WTC11 (cell line): ENCODE data around the gene CHRM2. TPM values are rescaled to one million over a fixed set of nuclear protein-coding genes. Genes with fewer than 3 reads are reported as not detected.

Experiments used
- ATAC-seq: fragments of 200-7000 bp; cut with Tn5 transposase; 2 replicates; pipeline ENCODE4 v1.10.0; 2021; ENCODE audit warnings: mild to moderate bottlenecking, moderate library complexity
- CTCF ChIA-PET: fragments of 300-600 bp; sonication (Branson Sonifier 250); formaldehyde crosslinking; loops from one replicate; lab custom pipeline; 2021; ENCODE audit warnings: antibody characterized with exemption; lab: Charles Lee
- POLR2A ChIA-PET: fragments of 350-600 bp; sonication (Branson Sonifier 250); formaldehyde crosslinking; loops from one replicate; lab custom pipeline; 2021; ENCODE audit warnings: antibody characterized with exemption; lab: Charles Lee
- DNase-seq: peaks from one replicate; pipeline ENCODE4 v3.0.0; 2021; ENCODE audit warnings: low spot score
- H3K27ac Mint-ChIP-seq: 2 replicates; pipeline ENCODE4 v1.8.0; 2021; ENCODE audit warnings: mixed read lengths
- H3K27me3 Mint-ChIP-seq: 2 replicates; pipeline ENCODE4 v1.8.0; 2021; ENCODE audit warnings: low read depth, mild to moderate bottlenecking, moderate library complexity, mixed read lengths
- H3K36me3 Mint-ChIP-seq: 2 replicates; pipeline ENCODE4 v1.8.0; 2021; ENCODE audit warnings: mixed read lengths
- H3K4me1 Mint-ChIP-seq: 2 replicates; pipeline ENCODE4 v1.8.0; 2022; ENCODE audit warnings: mixed read lengths
- H3K4me3 Mint-ChIP-seq: 2 replicates; pipeline ENCODE4 v1.8.0; 2021; ENCODE audit warnings: mild to moderate bottlenecking, moderate library complexity, mixed read lengths
- H3K9me3 Mint-ChIP-seq: 2 replicates; pipeline ENCODE4 v1.8.0; 2021; ENCODE audit warnings: mixed read lengths
- ETV6 ChIP-seq: sonication (generic); formaldehyde crosslinking; IDR thresholded peaks from 2 replicates; pipeline ENCODE4 v1.8.1; 2022; ENCODE audit warnings: mild to moderate bottlenecking, missing genetic modification reagents
- GTF2I ChIP-seq: fragments of 250-450 bp; sonication (Bioruptor Pico); conservative IDR thresholded peaks from 2 replicates; pipeline ENCODE4 v1.4.0; 2021; ENCODE audit warnings: mild to moderate bottlenecking
- JAZF1 ChIP-seq: fragments of 250-450 bp; sonication (Bioruptor Pico); IDR thresholded peaks from 2 replicates; pipeline ENCODE4 v1.9.0; 2021; ENCODE audit warnings: moderate library complexity, mild to moderate bottlenecking, inconsistent platforms
- MYBL2 ChIP-seq: sonication (generic); formaldehyde crosslinking; IDR thresholded peaks from 2 replicates; pipeline ENCODE4 v1.8.1; 2023; ENCODE audit warnings: mild to moderate bottlenecking, moderate library complexity, missing genetic modification reagents
- NR1H2 ChIP-seq: sonication (generic); formaldehyde crosslinking; IDR thresholded peaks from 2 replicates; pipeline ENCODE4 v1.9.0; 2021; ENCODE audit warnings: mild to moderate bottlenecking, moderate library complexity, missing genetic modification reagents
- OVOL2 ChIP-seq: fragments of 250-450 bp; sonication (Bioruptor Pico); IDR thresholded peaks from 2 replicates; pipeline ENCODE4 v1.9.0; 2021; ENCODE audit warnings: mild to moderate bottlenecking, borderline replicate concordance
- RORB ChIP-seq: fragments of 250-450 bp; sonication (Bioruptor Pico); IDR thresholded peaks from 2 replicates; pipeline ENCODE4 v1.9.0; 2021; ENCODE audit warnings: mild to moderate bottlenecking
- SMAD3 ChIP-seq: sonication (generic); formaldehyde crosslinking; IDR thresholded peaks from 2 replicates; pipeline ENCODE4 v1.8.0; 2022; ENCODE audit warnings: missing genetic modification reagents, mild to moderate bottlenecking, borderline replicate concordance
- SOX15 ChIP-seq: fragments of 250-450 bp; sonication (Bioruptor Pico); IDR thresholded peaks from 2 replicates; pipeline ENCODE4 v1.9.0; 2021; ENCODE audit warnings: mild to moderate bottlenecking
- SP1 ChIP-seq: sonication (generic); formaldehyde crosslinking; conservative IDR thresholded peaks from 2 replicates; pipeline ENCODE4 v1.8.1; 2022; ENCODE audit warnings: missing genetic modification reagents
- TCF7 ChIP-seq: sonication (generic); formaldehyde crosslinking; IDR thresholded peaks from 2 replicates; pipeline ENCODE4 v1.8.0; 2022; ENCODE audit warnings: mild to moderate bottlenecking, low read depth, missing genetic modification reagents, moderate library complexity
- TEAD1 ChIP-seq: sonication (generic); formaldehyde crosslinking; IDR thresholded peaks from 2 replicates; pipeline ENCODE4 v1.8.0; 2022; ENCODE audit warnings: mild to moderate bottlenecking, missing genetic modification reagents
- TEAD4 ChIP-seq: sonication (generic); formaldehyde crosslinking; IDR thresholded peaks from 2 replicates; pipeline ENCODE4 v1.8.0; 2022; ENCODE audit warnings: mild to moderate bottlenecking, missing genetic modification reagents
- ZBTB21 ChIP-seq: sonication (generic); formaldehyde crosslinking; IDR thresholded peaks from 2 replicates; pipeline ENCODE4 v1.8.1; 2023; ENCODE audit warnings: mild to moderate bottlenecking, missing genetic modification reagents, borderline replicate concordance
- ZNF121 ChIP-seq: sonication (generic); formaldehyde crosslinking; IDR thresholded peaks from 2 replicates; pipeline ENCODE4 v1.8.0; 2023; ENCODE audit warnings: missing genetic modification reagents
- ZNF317 ChIP-seq: sonication (generic); formaldehyde crosslinking; IDR thresholded peaks from 2 replicates; pipeline ENCODE4 v1.8.1; 2023; ENCODE audit warnings: low read depth, mild to moderate bottlenecking, moderate library complexity, missing genetic modification reagents, borderline replicate concordance
- total RNA-seq: library from RNA; stranded (reverse); gene quantifications from 3 replicates; pipeline ENCODE4 v1.2.3, GENCODE V29; 2021
- TF ChIP-seq, protein P1 (sequence below): fragments of 250-450 bp; sonication (Bioruptor Pico); IDR thresholded peaks from 2 replicates; pipeline ENCODE4 v1.9.0; 2021; ENCODE audit warnings: mild to moderate bottlenecking
- TF ChIP-seq, protein P2 (sequence below): sonication (generic); formaldehyde crosslinking; IDR thresholded peaks from 2 replicates; pipeline ENCODE4 v1.8.1; 2022; ENCODE audit warnings: mild to moderate bottlenecking, moderate library complexity, missing genetic modification reagents
- TF ChIP-seq, protein P3 (sequence below): fragments of 250-450 bp; sonication (Bioruptor Pico); IDR thresholded peaks from 2 replicates; pipeline ENCODE4 v2.1.2; 2022; ENCODE audit warnings: mild to moderate bottlenecking, moderate library complexity
- TF ChIP-seq, protein P4 (sequence below): sonication (generic); formaldehyde crosslinking; conservative IDR thresholded peaks from 2 replicates; pipeline ENCODE4 v1.8.1; 2023; ENCODE audit warnings: mild to moderate bottlenecking, low read depth, missing genetic modification reagents, moderate library complexity
- TF ChIP-seq, protein P5 (sequence below): fragments of 250-450 bp; sonication (Bioruptor Pico); IDR thresholded peaks from 2 replicates; pipeline ENCODE4 v1.9.0; 2021; ENCODE audit warnings: mild to moderate bottlenecking, borderline replicate concordance
- TF ChIP-seq, protein P6 (sequence below): sonication (generic); formaldehyde crosslinking; IDR thresholded peaks from 2 replicates; pipeline ENCODE4 v1.8.0; 2023; ENCODE audit warnings: mild to moderate bottlenecking, missing genetic modification reagents
- TF ChIP-seq, protein P7 (sequence below): fragments of 200-600 bp; IDR thresholded peaks from 2 replicates; pipeline ENCODE4 v1.8.0; 2022; ENCODE audit warnings: antibody characterized with exemption

The CHRM2 gene
- total RNA-seq, 1 experiment from 2014 or later, result 0.15 TPM

DNA sequence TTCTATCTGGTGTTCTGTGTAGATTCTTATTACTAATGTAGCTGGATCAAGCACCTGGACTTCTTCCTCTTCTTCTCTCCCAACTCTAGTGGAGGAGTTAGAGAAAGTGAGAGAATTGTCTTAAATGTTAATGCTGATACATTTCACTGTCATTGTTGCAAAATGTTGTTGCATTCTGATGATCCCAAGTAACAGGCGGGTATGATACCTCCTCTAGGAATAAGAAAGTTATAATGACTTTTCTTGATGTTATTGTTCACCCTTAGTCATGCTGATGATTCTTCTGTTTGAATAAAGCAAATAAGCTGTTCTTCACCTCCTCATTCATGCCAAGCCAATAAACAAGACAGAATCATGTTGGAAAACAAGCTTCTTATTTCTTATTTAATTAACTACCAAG, 9.1 kb downstream of the CHRM2 start:
- DNase-seq (no peak), ATAC-seq (no peak)
- H3K9me3 Mint-ChIP-seq, result no peaks in the 10 kb centered on the region
- TF ChIP-seq GTF2I (CRISPR knock-in tag) (no peak), SMAD3 (CRISPR knock-in tag) (no peak), TEAD1 (CRISPR knock-in tag) (no peak), TCF7 (CRISPR knock-in tag) (no peak), RORB (CRISPR knock-in tag) (no peak), ZNF317 (CRISPR knock-in tag) (no peak), ETV6 (CRISPR knock-in tag) (no peak), MYBL2 (CRISPR knock-in tag) (no peak), ZBTB21 (CRISPR knock-in tag) (no peak), TEAD4 (CRISPR knock-in tag) (no peak)
- TF ChIP-seq, protein P1, sequence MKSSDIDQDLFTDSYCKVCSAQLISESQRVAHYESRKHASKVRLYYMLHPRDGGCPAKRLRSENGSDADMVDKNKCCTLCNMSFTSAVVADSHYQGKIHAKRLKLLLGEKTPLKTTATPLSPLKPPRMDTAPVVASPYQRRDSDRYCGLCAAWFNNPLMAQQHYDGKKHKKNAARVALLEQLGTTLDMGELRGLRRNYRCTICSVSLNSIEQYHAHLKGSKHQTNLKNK, result no peak
- TF ChIP-seq, protein P2, sequence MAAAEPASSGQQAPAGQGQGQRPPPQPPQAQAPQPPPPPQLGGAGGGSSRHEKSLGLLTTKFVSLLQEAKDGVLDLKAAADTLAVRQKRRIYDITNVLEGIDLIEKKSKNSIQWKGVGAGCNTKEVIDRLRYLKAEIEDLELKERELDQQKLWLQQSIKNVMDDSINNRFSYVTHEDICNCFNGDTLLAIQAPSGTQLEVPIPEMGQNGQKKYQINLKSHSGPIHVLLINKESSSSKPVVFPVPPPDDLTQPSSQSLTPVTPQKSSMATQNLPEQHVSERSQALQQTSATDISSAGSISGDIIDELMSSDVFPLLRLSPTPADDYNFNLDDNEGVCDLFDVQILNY, result no peak
- TF ChIP-seq, protein P3, sequence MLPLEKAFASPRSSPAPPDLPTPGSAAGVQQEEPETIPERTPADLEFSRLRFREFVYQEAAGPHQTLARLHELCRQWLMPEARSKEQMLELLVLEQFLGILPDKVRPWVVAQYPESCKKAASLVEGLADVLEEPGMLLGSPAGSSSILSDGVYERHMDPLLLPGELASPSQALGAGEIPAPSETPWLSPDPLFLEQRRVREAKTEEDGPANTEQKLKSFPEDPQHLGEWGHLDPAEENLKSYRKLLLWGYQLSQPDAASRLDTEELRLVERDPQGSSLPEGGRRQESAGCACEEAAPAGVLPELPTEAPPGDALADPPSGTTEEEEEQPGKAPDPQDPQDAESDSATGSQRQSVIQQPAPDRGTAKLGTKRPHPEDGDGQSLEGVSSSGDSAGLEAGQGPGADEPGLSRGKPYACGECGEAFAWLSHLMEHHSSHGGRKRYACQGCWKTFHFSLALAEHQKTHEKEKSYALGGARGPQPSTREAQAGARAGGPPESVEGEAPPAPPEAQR (CRISPR knock-in tag), result no peak
- TF ChIP-seq, protein P4, sequence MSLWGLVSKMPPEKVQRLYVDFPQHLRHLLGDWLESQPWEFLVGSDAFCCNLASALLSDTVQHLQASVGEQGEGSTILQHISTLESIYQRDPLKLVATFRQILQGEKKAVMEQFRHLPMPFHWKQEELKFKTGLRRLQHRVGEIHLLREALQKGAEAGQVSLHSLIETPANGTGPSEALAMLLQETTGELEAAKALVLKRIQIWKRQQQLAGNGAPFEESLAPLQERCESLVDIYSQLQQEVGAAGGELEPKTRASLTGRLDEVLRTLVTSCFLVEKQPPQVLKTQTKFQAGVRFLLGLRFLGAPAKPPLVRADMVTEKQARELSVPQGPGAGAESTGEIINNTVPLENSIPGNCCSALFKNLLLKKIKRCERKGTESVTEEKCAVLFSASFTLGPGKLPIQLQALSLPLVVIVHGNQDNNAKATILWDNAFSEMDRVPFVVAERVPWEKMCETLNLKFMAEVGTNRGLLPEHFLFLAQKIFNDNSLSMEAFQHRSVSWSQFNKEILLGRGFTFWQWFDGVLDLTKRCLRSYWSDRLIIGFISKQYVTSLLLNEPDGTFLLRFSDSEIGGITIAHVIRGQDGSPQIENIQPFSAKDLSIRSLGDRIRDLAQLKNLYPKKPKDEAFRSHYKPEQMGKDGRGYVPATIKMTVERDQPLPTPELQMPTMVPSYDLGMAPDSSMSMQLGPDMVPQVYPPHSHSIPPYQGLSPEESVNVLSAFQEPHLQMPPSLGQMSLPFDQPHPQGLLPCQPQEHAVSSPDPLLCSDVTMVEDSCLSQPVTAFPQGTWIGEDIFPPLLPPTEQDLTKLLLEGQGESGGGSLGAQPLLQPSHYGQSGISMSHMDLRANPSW, result no peak
- TF ChIP-seq, protein P5, sequence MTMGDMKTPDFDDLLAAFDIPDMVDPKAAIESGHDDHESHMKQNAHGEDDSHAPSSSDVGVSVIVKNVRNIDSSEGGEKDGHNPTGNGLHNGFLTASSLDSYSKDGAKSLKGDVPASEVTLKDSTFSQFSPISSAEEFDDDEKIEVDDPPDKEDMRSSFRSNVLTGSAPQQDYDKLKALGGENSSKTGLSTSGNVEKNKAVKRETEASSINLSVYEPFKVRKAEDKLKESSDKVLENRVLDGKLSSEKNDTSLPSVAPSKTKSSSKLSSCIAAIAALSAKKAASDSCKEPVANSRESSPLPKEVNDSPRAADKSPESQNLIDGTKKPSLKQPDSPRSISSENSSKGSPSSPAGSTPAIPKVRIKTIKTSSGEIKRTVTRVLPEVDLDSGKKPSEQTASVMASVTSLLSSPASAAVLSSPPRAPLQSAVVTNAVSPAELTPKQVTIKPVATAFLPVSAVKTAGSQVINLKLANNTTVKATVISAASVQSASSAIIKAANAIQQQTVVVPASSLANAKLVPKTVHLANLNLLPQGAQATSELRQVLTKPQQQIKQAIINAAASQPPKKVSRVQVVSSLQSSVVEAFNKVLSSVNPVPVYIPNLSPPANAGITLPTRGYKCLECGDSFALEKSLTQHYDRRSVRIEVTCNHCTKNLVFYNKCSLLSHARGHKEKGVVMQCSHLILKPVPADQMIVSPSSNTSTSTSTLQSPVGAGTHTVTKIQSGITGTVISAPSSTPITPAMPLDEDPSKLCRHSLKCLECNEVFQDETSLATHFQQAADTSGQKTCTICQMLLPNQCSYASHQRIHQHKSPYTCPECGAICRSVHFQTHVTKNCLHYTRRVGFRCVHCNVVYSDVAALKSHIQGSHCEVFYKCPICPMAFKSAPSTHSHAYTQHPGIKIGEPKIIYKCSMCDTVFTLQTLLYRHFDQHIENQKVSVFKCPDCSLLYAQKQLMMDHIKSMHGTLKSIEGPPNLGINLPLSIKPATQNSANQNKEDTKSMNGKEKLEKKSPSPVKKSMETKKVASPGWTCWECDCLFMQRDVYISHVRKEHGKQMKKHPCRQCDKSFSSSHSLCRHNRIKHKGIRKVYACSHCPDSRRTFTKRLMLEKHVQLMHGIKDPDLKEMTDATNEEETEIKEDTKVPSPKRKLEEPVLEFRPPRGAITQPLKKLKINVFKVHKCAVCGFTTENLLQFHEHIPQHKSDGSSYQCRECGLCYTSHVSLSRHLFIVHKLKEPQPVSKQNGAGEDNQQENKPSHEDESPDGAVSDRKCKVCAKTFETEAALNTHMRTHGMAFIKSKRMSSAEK (CRISPR knock-in tag), result no peak
- H3K27me3 Mint-ChIP-seq, result peaks cover 18% of the 10 kb centered on the region
- CTCF ChIA-PET, result no interaction called here
- no peaks in the 10 kb centered on the region for H3K36me3 Mint-ChIP-seq
- H3K4me3 Mint-ChIP-seq, result no peak overlapping the region
- H3K4me1 Mint-ChIP-seq, result peaks cover 67% of the 10 kb centered on the region
- H3K27ac Mint-ChIP-seq, result no peak overlapping the region
- POLR2A ChIA-PET, result no interaction called here

DNA sequence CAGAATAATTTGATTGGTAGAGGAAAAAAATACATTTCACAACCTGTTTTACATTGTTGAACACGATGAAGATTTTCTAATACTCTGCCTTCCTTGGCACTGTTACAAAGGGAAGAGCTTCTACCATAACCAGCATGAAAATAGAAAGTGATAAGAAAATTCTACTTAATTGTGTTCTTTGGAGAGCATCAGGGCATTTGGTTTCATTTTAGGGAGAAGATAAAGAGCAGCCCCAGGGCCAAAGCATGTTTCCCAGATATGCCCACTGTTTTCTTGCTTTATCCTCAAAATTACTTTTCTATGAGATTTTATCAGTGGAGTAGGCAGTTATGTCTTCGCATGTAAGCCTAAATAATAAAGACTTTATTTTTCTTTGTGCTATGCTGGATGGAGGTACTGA, 9.5 kb downstream of the CHRM2 start:
- ChIA-PET POLR2A (no interaction called here), CTCF (no interaction called here)
- no peak overlapping the region for H3K4me3 Mint-ChIP-seq
- DNase-seq (no peak), ATAC-seq (no peak)
- H3K27ac Mint-ChIP-seq, result no peak overlapping the region
- peaks cover 14% of the 10 kb centered on the region for H3K27me3 Mint-ChIP-seq
- H3K9me3 Mint-ChIP-seq, result no peaks in the 10 kb centered on the region
- H3K4me1 Mint-ChIP-seq, result peaks cover 70% of the 10 kb centered on the region
- H3K36me3 Mint-ChIP-seq, result no peaks in the 10 kb centered on the region
- TF ChIP-seq SP1 (no peak), JAZF1 (CRISPR knock-in tag) (no peak), GTF2I (CRISPR knock-in tag) (no peak), OVOL2 (no peak), NR1H2 (no peak), SOX15 (CRISPR knock-in tag) (no peak), ZNF121 (CRISPR knock-in tag) (no peak)
- TF ChIP-seq, protein P6, sequence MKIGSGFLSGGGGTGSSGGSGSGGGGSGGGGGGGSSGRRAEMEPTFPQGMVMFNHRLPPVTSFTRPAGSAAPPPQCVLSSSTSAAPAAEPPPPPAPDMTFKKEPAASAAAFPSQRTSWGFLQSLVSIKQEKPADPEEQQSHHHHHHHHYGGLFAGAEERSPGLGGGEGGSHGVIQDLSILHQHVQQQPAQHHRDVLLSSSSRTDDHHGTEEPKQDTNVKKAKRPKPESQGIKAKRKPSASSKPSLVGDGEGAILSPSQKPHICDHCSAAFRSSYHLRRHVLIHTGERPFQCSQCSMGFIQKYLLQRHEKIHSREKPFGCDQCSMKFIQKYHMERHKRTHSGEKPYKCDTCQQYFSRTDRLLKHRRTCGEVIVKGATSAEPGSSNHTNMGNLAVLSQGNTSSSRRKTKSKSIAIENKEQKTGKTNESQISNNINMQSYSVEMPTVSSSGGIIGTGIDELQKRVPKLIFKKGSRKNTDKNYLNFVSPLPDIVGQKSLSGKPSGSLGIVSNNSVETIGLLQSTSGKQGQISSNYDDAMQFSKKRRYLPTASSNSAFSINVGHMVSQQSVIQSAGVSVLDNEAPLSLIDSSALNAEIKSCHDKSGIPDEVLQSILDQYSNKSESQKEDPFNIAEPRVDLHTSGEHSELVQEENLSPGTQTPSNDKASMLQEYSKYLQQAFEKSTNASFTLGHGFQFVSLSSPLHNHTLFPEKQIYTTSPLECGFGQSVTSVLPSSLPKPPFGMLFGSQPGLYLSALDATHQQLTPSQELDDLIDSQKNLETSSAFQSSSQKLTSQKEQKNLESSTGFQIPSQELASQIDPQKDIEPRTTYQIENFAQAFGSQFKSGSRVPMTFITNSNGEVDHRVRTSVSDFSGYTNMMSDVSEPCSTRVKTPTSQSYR (CRISPR knock-in tag), result no peak
- TF ChIP-seq, protein P7, sequence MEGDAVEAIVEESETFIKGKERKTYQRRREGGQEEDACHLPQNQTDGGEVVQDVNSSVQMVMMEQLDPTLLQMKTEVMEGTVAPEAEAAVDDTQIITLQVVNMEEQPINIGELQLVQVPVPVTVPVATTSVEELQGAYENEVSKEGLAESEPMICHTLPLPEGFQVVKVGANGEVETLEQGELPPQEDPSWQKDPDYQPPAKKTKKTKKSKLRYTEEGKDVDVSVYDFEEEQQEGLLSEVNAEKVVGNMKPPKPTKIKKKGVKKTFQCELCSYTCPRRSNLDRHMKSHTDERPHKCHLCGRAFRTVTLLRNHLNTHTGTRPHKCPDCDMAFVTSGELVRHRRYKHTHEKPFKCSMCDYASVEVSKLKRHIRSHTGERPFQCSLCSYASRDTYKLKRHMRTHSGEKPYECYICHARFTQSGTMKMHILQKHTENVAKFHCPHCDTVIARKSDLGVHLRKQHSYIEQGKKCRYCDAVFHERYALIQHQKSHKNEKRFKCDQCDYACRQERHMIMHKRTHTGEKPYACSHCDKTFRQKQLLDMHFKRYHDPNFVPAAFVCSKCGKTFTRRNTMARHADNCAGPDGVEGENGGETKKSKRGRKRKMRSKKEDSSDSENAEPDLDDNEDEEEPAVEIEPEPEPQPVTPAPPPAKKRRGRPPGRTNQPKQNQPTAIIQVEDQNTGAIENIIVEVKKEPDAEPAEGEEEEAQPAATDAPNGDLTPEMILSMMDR, result no peak
